Pons (tissue), 1 donor: ENCODE measurements around the gene CACNA2D2.

Experiments used
- DNase-seq: peaks from one replicate; pipeline ENCODE4 v3.0.0-alpha.2; 2016; ENCODE audit warnings: low spot score

The CACNA2D2 gene

DNA sequence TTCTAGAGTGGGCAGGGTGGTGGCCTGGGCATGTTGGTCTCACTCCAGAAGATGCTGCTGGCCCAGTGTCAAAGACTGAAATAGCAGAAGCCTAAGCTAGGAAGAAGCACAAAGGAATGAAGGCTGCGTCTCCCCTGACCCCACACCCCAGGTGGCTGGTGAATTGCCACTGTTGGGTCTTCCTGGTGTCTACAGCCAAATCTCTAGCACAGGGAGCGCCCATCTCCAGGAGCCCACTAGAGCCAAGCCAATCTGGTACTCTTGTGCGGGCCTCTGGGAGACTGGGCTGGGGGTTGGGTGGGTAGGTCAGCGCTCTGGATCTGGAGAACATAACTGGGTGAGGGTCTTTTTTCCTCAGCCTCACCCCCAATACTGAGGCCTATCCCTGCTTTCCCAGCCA, 176.3 kb downstream of the CACNA2D2 start:
- no peak for DNase-seq

DNA sequence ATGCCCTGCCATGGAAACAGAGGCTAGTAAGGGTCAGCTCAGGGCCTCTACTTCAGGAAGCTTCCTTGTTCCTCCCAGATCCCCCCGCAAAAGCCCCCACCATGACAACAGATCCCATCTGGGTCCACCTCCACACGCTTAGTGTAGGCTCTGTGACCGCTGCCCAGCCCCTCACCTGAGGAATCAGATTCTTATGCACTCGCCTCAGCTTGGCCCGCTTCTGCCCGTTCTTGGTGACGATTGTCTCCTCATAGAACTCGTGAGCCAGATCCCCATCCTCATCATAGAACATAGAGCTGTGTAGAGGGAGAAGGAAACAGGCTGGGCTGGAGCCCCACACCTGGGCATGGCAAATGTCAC, 177.3 kb downstream of the CACNA2D2 start:
- DNase-seq: no peak

DNA sequence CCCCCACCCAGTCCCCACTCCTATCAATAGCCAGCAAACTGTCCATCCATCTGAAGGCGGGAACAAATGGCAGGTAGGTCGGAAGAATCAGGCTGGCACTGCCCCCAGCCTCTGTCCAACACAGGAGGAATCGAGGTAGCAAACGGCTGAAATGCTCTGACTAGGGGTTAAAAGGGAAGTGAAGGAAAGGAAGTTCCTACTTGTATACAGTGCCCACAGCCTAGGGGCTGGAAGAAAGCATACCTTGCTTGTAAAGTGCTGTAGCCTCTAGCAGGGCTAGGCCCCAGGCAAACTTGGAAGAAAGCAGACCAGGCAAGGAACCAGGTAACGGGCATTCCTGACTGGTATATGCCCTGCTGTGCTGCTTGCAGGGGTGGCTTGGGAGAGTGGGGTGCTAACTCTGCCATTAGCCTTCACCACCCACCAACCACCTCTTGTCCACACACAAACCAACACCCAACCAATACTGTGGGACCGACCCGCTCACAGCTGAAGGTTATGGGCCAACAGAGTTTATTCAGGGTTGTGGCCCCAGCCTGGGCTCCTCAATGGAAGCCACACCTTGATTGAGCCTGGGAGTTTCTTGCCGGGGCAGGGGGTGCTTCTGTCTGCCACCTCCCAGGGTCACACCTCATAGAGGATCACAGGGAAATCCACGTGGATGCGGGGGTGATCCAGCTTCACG, 177.8 kb downstream of the CACNA2D2 start:
- DNase-seq: no peak

DNA sequence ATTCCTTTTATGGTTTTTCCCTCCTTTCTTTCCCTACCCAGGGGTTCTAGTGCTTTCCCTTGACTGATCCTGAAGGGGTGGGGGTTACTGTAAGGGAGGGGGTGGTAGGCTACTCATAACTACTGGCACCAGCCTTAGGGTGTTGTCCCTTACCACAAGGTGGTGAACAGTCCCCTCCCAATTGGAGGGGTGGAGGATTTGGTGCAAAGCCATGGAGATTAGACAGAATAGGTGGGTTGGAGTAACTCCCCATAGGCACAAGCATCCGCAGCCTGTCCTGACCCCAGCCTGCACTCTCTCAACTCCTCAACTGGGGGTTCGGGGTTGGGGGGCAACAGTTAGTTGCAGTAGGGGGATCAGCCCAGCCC, 178.3 kb downstream of the CACNA2D2 start:
- DNase-seq: no peak

- DNase-seq: peak; percentile 77
These were observed 178.9 kb downstream of the CACNA2D2 start for GRCh38 chr3:50324351-50325112.

GRCh38 chr3:50323614-50324199, 179.7 kb downstream of the CACNA2D2 start:
- no peak for DNase-seq

GRCh38 chr3:50323092-50323600, 180.3 kb downstream of the CACNA2D2 start:
- no peak for DNase-seq

- DNase-seq: no peak
These were observed 180.9 kb downstream of the CACNA2D2 start, which contains the start of gene HYAL2 for GRCh38 chr3:50322386-50323091. TSS of gene HYAL2 (minus strand) at chr3:50322745. CDS start at chr3:50320489, 2,256 bp downstream.

DNA sequence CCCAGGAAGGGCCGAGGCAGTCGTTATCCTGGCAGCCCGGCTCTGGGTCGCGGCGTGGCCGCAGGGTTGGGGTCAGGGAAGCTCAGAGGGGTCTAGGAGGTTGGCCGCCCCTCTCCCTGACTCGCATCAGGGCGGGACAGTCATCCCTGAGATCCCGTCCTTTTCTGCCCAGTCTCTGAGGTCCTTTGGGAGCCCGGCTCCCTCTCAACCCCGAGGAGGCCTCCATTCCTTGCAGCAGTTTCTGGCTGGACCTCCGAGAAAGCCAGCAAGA, 181.4 kb downstream of the CACNA2D2 start:
- no peak for DNase-seq

- DNase-seq: peak; percentile 82
These were observed 181.9 kb downstream of the CACNA2D2 start for GRCh38 chr3:50321336-50322114.

DNA sequence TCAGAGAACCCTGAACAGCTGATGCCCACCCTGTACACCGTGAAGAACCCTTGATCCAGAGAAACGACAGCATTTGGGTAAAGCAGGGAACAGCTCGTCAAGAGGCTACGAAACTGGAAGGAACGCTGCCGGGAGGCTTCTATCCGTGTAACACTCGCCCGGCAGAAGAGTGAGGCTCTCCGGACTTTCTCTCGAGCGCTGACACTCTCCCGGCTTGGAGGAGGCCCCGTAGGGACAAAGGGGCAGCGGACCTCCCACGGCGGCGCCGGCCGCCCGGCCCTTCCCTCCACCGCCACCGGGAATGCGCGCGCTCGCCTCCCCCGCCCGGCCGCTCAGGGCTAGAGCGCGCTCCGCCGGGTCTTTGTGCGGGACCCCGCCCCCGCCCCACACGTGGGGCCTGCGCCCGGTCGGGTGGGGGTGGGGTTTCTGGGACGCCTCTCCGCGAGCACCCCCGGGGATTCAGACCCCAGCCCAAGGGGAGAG, 182.5 kb downstream of the CACNA2D2 start:
- DNase-seq: peak; percentile 74

GRCh38 chr3:50319894-50320625, 183.4 kb downstream of the CACNA2D2 start:
- no peak for DNase-seq

DNA sequence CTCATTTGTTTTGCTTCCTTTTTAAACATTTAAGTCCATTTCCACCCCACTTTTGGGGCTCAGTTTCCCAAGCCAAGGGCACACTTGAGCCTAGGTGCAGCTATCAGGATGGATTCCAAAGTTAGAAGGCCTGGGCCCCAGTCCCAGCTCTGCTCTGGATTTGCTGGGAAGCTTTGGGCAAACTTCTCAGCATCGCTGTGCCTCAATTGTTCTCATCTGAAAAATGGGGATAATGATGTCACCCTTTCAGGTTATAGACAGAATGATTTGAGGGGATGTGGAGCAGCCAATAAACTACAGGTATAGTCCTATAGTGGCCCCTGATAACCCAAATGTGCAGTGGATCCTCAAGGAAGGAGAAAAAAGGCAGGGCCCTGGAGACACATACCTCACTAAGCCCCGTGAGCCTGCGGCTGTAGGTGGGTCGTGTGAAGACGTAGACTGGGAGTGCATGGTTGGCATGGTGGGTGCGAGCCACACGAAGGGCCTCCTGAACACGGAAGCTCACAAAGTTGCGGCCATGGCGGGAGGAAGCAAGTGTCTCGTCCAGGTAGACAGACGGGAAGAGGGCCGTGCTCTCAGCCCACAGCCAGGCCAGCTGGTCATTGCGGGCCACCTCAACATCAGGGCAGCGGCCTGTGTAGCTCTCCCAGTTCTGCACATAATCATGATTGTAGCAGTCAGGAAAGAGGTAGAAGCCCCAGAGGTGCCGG, 184.1 kb downstream of the CACNA2D2 start:
- DNase-seq: no peak

GRCh38 chr3:50318615-50319014, 184.8 kb downstream of the CACNA2D2 start:
- no peak for DNase-seq

- no peak for DNase-seq
These were observed 185.3 kb downstream of the CACNA2D2 start for GRCh38 chr3:50318163-50318562.

- DNase-seq: no peak
These were observed 186.1 kb downstream of the CACNA2D2 start for GRCh38 chr3:50317300-50317699.

GRCh38 chr3:50316657-50317242, 186.7 kb downstream of the CACNA2D2 start:
- DNase-seq: no peak

- no peak for DNase-seq
These were observed 188.6 kb downstream of the CACNA2D2 start for GRCh38 chr3:50314816-50315215.

DNA sequence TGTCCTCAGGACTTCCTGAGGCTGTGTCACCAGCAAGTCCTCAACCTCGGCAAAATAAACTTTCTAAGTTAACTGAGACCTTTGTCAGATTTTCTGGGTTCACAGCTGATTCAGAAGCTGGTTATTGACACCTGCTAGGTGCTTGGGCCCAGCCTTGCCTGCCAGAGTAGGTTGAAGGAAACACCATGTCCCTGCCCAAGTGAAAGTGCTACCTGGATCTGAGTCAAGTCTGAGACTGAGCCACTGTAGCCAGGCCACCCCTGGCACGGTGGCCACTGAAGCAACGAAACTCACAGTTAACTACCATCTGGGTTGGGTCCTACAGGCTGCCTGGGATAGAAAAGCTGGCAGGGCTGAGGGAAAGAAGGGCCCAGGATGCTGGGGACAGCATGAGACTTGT, 189.1 kb downstream of the CACNA2D2 start:
- DNase-seq: no peak
